OCI-LY7 (cell line): ENCODE data around the gene APBB2. TPM values are rescaled to one million over a fixed set of nuclear protein-coding genes. Genes with fewer than 3 reads are reported as not detected.

Experiments
- BruUV-seq: library from RNA; stranded (reverse); fragments of 400-500 nt; replicated peaks from 2 replicates; lab custom pipeline; 2021; lab: Mats Ljungman, UMichigan
- CTCF ChIA-PET: fragments of 300-600 bp; sonication (Branson Sonifier 250); formaldehyde crosslinking; loops from one replicate; lab custom pipeline; 2022; ENCODE audit warnings: antibody characterized with exemption; ENCODE audit not compliant: unreplicated experiment; lab: Charles Lee
- POLR2A ChIA-PET: fragments of 300-600 bp; sonication (Branson Sonifier 250); formaldehyde crosslinking; loops from one replicate; lab custom pipeline; 2022; ENCODE audit warnings: antibody characterized with exemption; lab: Charles Lee
- DNase-seq: peaks from one replicate; pipeline ENCODE4 v3.0.0-alpha.2; 2015; ENCODE audit warnings: low spot score
- H2AFZ ChIP-seq: fragments of 200-600 bp; sonication (generic), shearing (Covaris generic); 2 replicates; pipeline ENCODE4 v1.6.1; 2014; ENCODE audit warnings: mild to moderate bottlenecking, antibody characterized with exemption, low read length, moderate library complexity
- H3K27ac ChIP-seq: fragments of 200-600 bp; sonication (generic); 2 replicates; pipeline ENCODE4 v1.5.1; 2014; ENCODE audit warnings: mixed run types, low read depth, mild to moderate bottlenecking, moderate library complexity, low read length, inconsistent platforms; ENCODE audit not compliant: poor library complexity, severe bottlenecking
- H3K36me3 ChIP-seq: fragments of 200-600 bp; sonication (generic); 2 replicates; pipeline ENCODE4 v1.6.1; 2014; ENCODE audit warnings: mild to moderate bottlenecking, antibody characterized with exemption, low read length, moderate library complexity, mixed read lengths; ENCODE audit not compliant: insufficient read depth
- H3K4me1 ChIP-seq: fragments of 200-600 bp; sonication (generic); 2 replicates; pipeline ENCODE4 v1.5.1; 2014; ENCODE audit warnings: mild to moderate bottlenecking, low read length; ENCODE audit not compliant: insufficient read depth, poor library complexity, severe bottlenecking
- H3K4me2 ChIP-seq: fragments of 200-600 bp; sonication (generic); 2 replicates; pipeline ENCODE4 v1.6.1; 2014; ENCODE audit warnings: mild to moderate bottlenecking, low read length
- H3K4me3 ChIP-seq: fragments of 200-600 bp; sonication (generic); 2 replicates; pipeline ENCODE4 v1.5.1; 2014; ENCODE audit warnings: mild to moderate bottlenecking, low read depth, low read length; ENCODE audit not compliant: poor library complexity, severe bottlenecking
- H3K79me2 ChIP-seq: fragments of 200-600 bp; sonication (generic); 2 replicates; pipeline ENCODE4 v1.6.1; 2016; ENCODE audit warnings: low read depth, mild to moderate bottlenecking, low read length, moderate library complexity, mixed read lengths; ENCODE audit not compliant: insufficient read depth
- H3K9me2 ChIP-seq: fragments of 200-600 bp; sonication (generic); 2 replicates; pipeline ENCODE4 v1.6.1; 2016; ENCODE audit warnings: mild to moderate bottlenecking, low read length, mixed read lengths; ENCODE audit not compliant: insufficient read depth
- H3K9me3 ChIP-seq: fragments of 200-600 bp; sonication (generic); 2 replicates; pipeline ENCODE4 v1.6.1; 2014; ENCODE audit warnings: mild to moderate bottlenecking, mixed run types, low read length, mixed read lengths
- H4K20me1 ChIP-seq: fragments of 200-600 bp; sonication (generic); 2 replicates; pipeline ENCODE4 v1.6.1; 2014; ENCODE audit warnings: mild to moderate bottlenecking, antibody characterized with exemption, low read length, moderate library complexity, mixed read lengths; ENCODE audit not compliant: insufficient read depth
- EZH2phosphoT487 ChIP-seq: fragments of 200-600 bp; sonication (generic); IDR thresholded peaks from 2 replicates; pipeline ENCODE4 v1.6.1; 2018; ENCODE audit warnings: low read depth, borderline replicate concordance, mild to moderate bottlenecking, mixed run types, antibody characterized with exemption, low read length, moderate library complexity, mixed read lengths
- intact Hi-C: fragments of 100-400 bp; cut with micrococcal nuclease; formaldehyde crosslinking; loops from one replicate; pipeline ENCODE4 v1.10.0; 2022; ENCODE audit not compliant: unreplicated experiment
- total RNA-seq, 2 experiments: library from RNA; depleted of rRNA in 1 of 2; stranded (reverse); fragments of >200 nt in 1 of 2; shearing (Covaris generic) in 1 of 2; gene quantifications; 2 replicates each; pipeline ENCODE4 v1.2.3, GENCODE V29; 2014 to 2022
- TF ChIP-seq, protein P1 (sequence below): fragments of 200-600 bp; sonication (generic); conservative IDR thresholded peaks from 2 replicates; pipeline ENCODE4 v1.5.1; 2014; ENCODE audit warnings: mild to moderate bottlenecking, antibody characterized with exemption, low read length, moderate library complexity, mixed read lengths

The APBB2 gene
- total RNA-seq, 2 experiments from 2014 or later, result 66.4 to 88.5 TPM

DNA sequence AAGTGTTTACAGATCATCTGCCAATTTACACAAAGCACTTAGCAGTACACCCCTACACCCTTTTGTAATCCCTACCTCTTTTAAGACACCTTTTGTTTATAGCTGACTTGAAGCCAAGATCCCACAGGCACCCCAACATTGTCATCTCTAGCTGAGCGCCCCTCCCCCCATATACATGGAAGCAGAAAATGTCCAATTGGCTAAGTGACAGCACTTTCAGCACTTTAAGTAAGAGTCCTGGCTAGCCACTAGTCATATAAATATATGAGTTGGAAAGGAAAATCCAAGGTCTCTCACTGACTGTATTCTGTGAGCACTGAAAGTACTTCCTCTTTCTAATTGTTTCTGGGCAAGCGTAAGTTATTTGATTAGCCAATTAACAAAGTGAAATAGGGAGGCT is 356.4 kb downstream of the APBB2 start:
- peak overlapping the region; percentile 43 for H3K4me2 ChIP-seq
- DNase-seq, result peak; percentile 32
- ChIA-PET CTCF (no interaction called here), POLR2A (interaction anchor here (1.0 to 1.3 kb wide), 3 partner anchors 9 to 13 kb away, joined by 3 to 4 read pairs (median 3); no protein-coding TSS in a partner anchor)
- H3K9me2 ChIP-seq, result no peaks in the 10 kb centered on the region
- H3K36me3 ChIP-seq, result no peaks in the 10 kb centered on the region
- no peaks in the 10 kb centered on the region for H3K9me3 ChIP-seq
- H3K79me2 ChIP-seq, result no peaks in the 10 kb centered on the region
- H3K27ac ChIP-seq, result no peak overlapping the region
- intact Hi-C loops, result no loop called here
- no peaks in the 10 kb centered on the region for H4K20me1 ChIP-seq
- TF ChIP-seq EZH2phosphoT487, result no peak
- TF ChIP-seq, protein P1, sequence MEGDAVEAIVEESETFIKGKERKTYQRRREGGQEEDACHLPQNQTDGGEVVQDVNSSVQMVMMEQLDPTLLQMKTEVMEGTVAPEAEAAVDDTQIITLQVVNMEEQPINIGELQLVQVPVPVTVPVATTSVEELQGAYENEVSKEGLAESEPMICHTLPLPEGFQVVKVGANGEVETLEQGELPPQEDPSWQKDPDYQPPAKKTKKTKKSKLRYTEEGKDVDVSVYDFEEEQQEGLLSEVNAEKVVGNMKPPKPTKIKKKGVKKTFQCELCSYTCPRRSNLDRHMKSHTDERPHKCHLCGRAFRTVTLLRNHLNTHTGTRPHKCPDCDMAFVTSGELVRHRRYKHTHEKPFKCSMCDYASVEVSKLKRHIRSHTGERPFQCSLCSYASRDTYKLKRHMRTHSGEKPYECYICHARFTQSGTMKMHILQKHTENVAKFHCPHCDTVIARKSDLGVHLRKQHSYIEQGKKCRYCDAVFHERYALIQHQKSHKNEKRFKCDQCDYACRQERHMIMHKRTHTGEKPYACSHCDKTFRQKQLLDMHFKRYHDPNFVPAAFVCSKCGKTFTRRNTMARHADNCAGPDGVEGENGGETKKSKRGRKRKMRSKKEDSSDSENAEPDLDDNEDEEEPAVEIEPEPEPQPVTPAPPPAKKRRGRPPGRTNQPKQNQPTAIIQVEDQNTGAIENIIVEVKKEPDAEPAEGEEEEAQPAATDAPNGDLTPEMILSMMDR, result no peak
- peaks cover 31% of the 10 kb centered on the region for H3K4me1 ChIP-seq
- no peak overlapping the region for H3K4me3 ChIP-seq
- BruUV-seq, result no TSS peak
- H2AFZ ChIP-seq, result no peak overlapping the region

- H3K4me1 ChIP-seq, result peaks cover 31% of the 10 kb centered on the region
- H3K9me3 ChIP-seq, result no peaks in the 10 kb centered on the region
- no TSS peak for BruUV-seq
- H3K4me2 ChIP-seq, result peak overlapping the region; percentile 76
- no peaks in the 10 kb centered on the region for H3K79me2 ChIP-seq
- TF ChIP-seq, protein P1, result no peak
- no peak for TF ChIP-seq EZH2phosphoT487
- H4K20me1 ChIP-seq, result no peaks in the 10 kb centered on the region
- CTCF ChIA-PET, result no interaction called here
- POLR2A ChIA-PET, result interaction anchor here (1.0 kb wide), 1 partner anchor 16 kb away, joined by 3 read pairs; no protein-coding TSS in a partner anchor
- H3K4me3 ChIP-seq, result peak overlapping the region; percentile 71
- no peak overlapping the region for H3K27ac ChIP-seq
- H3K9me2 ChIP-seq, result no peaks in the 10 kb centered on the region
- intact Hi-C loops, result no loop called here
- H3K36me3 ChIP-seq, result no peaks in the 10 kb centered on the region
- H2AFZ ChIP-seq, result peak overlapping the region; percentile 65; the same call in 1 of the 2 replicates
- peak; percentile 79 for DNase-seq
Measured at GRCh38 chr4:40856840-40857362, 357.4 kb downstream of the APBB2 start.

- TF ChIP-seq EZH2phosphoT487, result no peak
- TF ChIP-seq, protein P1, result no peak
- Histone ChIP-seq H3K4me1 (peaks cover 31% of the 10 kb centered on the region), H3K4me2 (peak overlapping the region; percentile 76), H3K9me2 (no peaks in the 10 kb centered on the region), H3K36me3 (no peaks in the 10 kb centered on the region), H3K79me2 (no peaks in the 10 kb centered on the region), H4K20me1 (no peaks in the 10 kb centered on the region), H3K27ac (no peak overlapping the region), H2AFZ (peak overlapping the region; percentile 65; the same call in 1 of the 2 replicates), H3K4me3 (peak overlapping the region; percentile 71), H3K9me3 (no peaks in the 10 kb centered on the region)
- intact Hi-C loops, result no loop called here
- ChIA-PET POLR2A (interaction anchor here (0.6 to 1.0 kb wide), 2 partner anchors 16 to 27 kb away, joined by 3 read pairs; no protein-coding TSS in a partner anchor), CTCF (no interaction called here)
- BruUV-seq, result no TSS peak
- no peak for DNase-seq
Measured at GRCh38 chr4:40856277-40856839, 358.0 kb downstream of the APBB2 start.
